ENCODE results near the gene RNF34.

Gene RNF34

DNA sequence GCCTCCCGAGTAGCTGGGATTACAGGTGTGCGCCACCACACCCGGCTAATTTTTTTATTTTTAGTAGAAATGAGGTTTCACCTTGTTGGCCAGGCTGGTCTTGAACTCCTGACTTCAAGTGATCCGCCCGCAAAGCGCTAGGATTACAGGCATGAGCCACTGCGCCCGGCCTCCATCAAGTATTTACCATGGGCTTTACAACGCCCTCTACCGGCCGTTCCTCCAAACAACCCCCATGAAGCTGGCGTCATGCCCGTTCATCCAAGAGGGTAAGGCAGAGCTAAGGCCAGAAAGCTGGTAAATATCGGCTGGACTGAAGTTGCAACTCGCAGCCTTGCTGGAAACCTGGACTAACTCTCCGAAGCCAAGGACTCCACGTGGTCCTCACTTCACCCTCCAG, 41.6 kb downstream of the RNF34 start:
- DNase-seq = no peak

DNA sequence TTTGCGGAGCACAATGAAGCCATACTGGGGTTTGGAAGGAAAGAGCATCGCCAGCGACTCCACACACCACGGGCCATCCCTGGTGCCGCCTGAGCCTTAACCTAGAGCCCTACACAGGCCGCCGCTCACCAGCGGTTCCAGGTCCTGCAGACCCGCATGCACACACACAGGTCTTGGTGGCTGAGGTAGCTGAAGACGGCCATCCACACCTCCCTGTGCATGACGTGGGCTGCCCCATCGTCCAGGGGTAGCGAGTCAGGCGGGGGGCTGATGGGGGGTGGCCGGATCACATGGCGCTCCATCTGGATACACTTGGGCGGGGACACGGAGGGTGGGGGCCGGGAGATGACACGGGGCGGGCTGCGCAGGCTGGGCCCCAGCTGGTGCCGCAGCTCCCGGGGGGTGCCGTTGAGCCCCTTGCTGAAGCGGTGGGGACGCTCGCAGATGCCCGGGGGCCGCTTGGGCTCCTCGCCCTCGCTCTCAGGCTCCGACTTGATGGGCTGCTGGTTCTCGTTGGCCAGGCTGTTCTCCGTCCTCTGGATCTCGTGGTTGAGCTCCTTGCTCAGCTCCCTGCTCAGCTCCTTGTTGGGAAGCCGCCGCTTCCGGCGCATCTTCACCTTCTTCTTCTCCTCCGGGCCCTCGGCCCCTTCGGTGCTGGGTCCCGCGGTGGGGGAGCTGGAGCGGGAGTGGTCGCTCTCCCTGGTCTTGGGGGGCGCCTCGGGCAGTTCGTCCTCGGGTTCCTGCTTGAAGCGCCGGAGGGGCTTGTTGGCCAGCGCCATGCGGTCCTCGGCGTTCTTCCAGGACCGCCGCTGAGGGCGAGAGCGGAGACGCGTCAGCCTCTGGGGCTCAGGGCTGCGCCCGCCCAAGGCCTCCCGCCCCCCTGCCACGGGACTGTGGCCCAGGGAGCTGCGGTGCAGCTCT, 42.4 kb downstream of the RNF34 start:
- DNase-seq = no peak

DNA sequence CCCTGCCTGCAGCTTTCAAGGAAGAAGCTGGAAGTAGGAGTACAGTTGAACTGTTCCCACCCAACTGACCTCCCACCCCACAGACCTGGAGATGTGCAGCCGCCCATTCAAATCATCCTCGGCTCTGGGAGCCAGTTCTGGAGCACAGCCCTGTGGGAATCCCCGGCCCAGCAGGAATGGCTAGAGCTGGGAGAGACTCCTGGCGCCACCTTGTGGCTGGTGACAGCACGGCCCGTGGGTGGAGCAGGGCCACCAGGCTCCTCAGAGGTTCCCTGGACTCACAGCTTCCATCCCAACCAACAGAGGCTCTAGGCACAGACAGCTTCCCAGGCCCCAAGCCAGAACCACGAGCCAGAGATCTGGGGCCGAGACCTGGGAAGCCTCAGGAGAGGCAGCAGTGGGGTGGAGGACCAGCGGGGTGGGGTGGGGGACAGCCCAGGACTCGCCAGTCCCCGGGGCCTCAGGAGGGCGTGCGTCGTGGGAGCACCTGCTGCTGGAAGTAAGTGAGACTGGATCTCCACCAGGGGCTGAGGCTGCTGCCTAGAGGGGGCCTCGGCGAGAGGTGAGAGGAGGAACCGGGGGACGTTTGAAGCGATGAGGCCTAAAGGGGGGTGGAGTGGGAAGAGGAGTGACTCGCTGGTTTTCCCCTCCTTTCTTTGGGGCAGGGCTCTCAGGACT, 43.4 kb downstream of the RNF34 start:
- DNase-seq = peak; percentile 14

DNA sequence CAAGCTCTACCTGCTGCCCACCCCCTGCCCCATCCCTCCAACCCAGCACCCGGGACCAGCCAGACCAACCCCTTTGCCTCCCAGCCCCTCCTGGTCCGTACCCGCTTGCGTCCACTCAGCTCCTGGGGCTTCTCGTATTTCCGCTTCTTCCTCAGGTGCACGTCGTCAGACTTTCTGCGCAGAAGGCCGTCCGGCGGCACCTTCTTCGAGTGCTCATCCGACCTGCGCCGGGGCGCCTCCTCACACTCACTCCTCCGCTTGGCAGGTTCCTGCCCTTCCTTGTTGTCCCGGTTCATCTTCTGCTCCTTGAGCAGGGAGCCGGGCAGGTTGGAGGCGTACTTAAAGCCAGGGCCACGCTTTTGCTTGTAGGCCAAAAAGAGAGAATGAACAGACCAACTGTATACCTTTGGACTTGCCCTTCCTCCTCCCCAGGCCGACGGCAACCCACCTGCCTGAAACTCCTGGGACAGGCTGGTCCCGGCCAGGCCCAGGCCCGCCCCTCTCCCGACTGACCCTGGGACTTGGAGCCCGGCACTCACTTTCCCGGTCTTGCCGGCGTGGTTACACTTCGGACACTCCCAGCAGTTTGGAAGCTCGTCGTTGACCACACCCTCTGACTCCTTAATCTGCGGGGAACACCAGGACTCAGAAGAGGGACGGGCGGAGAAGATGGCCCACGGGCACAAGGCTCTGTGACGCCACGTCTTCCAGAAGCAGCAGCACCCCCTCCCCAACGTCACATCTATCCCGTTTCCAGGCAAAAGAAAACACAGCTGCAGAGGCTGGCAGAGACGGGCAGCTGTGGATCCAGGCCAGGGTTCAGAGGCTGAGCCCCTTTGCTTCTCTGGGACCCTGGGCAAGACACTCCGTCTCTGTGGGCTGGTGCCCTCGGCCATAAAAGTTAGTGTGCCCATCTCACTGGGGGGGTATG, 44.3 kb downstream of the RNF34 start:
- no peak for DNase-seq

DNA sequence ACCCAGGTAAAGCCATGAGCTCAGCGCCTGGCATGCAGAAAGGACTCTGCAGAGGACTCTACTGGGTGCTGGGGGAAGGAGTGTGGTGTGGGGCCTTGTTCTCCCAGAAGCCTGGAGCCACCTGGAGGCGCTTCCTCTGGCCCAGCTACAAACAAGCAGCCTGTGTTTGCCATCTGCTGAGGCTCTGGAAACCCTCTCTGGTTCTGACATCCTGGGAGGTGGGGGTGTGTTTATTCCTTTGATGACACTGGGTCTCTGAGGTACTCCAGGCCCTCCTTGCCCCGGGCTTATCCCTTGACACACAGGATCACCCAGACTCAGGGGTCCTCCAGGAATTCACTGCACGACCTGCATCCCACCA, 44.9 kb downstream of the RNF34 start:
- DNase-seq = no peak

DNA sequence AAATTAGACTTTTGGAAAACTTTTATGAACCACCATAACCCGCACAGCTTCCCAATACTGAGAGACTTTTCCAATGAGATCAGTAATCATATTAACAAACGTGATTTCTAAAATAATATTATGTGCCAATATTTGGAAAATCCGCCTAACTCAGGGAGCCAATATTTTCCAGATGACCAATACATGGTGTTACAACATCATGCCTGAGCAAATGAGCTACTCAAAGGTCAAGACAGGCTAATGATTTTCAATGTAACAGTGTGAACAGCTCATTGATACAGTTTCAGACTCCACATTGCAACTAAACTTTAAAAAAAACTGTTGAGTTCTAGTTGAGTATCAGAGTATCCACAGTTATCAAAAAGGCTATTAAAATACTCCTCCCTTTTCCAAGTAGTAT, 46.8 kb downstream of the RNF34 start:
- DNase-seq = no peak

DNA sequence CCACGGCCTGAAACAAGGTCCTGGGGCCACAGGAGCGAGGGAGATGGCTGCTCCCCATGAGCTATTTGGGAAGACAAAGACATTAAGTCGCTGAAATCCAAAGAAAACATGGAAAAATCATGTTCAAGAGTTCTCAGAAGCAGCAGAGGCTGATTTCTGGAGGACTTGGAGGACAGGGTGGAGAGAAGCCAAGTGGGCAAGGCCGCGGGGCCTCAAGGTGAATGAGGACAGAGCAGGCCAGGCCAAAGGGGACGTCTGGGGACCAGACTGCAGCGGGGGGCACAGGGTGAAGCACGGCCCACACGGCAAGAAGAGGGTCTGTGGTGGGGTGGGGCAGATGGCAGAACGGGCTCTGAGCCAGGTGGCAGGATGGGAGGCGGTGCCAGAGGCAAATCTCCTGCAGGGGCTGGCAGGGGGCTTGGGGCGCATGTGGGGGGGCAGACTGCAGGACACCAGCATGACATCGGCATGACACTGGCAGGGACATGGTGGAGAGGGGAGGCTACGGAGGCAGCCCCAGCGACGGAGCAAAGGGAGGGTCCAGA, 48.9 kb downstream of the RNF34 start:
- DNase-seq = no peak

DNA sequence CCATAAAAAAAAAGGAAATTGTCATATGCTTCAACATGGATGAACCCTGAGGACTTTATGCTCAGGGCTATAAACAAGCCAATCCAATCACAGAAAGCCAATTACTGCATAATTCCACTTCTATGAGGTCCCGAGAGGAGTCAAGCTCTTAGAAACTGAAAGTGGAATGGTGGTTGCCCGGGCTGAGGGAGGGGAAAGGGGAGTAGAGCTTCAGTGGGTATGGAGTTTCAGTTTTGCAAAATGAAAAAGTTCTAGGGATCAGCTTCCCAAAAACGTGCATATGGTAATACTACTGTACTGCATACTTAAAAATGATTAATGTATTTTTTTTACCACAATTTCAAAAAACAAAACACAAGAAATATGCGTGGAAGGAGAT, 52.0 kb downstream of the RNF34 start:
- DNase-seq = no peak

DNA sequence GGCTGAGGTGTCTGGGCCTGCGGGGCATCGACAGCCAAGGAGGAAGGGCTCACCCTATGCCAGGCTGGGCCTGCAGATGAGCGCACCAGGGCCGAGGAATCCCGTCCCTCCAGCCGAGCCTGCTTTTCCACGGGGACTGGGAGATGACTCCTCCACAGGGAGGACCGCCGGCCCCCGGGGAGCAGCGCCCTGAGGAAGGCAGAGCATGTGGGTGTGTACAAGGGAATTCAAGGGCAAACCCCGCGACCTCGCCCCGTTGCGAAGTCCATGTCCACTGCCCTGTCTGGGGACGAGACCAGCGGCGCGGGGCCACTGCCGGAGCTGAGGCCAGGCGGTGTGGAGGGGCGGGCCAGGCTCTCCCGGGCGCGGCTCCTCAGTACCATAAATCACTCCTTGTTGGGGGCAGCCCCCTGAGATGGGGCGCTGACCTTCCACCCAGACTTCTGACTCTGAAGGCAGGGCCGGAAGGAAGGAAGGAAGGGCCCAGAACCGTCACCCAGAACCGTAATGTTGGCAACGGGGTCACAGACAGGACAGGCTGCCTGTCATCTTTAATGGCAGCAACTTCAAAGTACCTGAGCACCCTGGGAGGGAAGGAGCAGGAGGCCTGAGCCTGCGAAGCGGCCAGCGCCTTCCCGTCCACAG, 52.5 kb downstream of the RNF34 start:
- DNase-seq = no peak

DNA sequence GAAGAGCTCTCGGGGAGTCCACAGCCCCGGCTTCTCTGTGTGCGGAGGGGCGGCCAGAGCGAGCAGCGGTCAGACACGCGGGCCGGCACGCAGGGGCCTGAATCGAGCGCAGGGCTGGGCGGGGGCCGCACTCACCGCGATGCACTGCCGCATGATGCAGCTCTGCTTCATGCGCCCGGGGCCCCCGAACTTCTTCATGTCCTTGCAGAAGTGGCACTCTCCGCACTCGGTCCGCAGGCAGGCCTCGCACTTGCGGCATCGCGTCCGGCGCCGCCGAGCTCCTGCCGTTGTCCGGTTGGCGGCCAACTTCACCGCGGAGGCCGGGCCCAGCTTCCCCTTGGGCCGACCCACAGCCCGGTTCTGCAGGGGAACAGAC, 53.1 kb downstream of the RNF34 start:
- no peak for DNase-seq

DNA sequence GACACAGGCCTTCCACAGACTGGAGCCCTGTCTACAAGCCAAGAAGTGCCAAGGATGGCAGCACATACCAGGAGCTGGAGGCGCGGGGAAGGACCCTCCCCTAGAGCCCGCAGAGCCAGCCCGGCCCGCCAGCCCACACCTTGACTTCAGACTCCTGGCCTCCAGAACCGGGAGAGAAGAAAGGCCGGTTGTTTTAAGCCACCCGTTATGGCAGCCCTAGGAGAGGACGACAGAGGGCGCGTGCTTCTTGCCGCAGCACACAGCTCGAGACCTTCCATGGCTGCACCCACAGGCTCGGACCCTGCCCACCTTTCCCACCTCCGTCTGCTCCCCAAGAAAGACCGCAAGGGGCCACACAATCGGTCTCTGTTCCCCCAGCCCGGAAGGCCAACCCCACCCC, 53.7 kb downstream of the RNF34 start:
- DNase-seq = no peak

DNA sequence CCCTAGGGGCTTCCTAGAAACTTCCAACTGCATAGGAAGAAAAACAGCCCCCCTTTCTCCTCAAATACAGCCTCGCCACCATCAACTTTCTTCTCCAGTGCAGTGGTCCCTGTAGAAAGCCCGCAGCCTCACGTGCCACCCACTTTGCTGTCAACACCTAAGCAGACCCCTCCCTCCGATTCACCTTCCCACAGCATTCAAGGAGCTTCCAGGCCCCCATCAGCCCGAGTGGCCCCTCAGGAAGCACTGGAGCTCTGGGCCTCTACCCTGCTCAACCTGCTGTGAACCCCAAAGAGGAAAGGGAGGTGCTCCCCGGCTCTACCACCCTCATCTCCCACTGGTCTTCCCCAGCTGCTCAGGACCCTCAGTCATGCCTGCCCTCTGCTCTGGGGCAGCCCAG, 55.0 kb downstream of the RNF34 start:
- DNase-seq = no peak

DNA sequence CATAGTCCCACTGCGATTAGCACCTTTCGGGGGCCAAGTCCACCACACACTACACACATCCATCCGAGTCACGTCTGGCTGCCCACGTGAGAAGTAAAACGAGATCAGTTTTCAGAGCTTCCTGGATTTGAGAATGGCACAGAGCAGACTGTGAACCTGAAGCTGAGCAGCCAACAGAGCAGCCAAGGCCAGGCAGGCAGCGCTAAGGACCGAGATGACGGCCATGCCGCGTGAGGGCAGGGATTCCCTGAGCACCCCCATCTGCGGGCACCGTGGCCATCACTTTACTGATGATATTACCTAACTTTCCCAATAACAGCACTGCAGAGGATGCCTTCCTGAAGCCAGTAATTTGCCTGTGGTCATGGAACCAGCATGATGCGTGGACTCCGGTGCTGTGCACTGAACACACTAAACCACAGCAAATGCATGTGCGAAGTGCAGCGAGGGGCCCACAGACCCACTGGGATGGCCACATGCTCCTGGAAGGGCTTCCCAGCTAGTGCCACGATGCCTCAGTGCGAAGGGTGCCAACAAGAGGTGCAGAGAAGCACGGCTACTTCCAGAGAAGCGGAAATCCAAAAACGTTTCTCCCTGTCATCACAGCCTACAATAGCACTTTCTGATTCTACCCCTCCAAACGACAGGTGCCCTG, 56.0 kb downstream of the RNF34 start:
- DNase-seq = no peak

DNA sequence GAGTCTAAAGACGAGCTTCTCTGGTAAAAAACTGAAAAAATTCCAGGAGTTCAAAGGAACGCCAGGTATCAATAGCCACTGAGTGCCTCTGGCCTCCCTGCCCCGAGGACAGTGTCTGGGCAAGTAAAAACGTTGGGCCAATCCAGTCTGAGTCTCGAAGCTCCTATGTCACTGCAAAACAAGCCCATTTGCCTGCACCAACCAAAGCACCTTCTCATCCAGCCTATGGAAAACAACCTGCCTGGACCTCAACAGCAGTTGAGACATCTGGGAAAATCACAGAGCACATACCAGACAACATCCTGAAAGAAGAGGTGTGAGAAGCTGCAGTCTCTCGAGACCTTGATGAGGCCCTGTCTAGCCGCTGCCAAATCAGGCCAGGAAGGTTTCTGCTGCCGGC, 56.6 kb downstream of the RNF34 start:
- DNase-seq = no peak

DNA sequence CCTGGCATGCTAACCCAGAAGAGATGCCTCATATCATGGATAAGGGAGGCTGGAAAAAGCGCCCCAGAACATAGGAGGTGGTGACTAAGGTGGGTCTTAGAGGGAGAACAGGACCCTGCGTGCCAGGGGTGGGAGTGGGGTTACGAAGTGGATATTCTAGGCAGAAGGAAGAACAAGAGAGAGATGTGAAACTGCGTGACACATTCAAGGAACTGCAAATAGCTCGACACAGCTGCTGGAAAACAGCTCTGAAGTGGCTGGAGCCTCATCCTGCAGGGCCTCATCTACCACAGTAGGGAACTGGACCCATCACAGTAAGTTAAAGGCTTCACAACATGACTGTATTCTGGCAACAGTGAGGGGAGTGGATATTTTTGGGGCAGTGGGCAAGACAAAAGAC, 61.1 kb downstream of the RNF34 start:
- DNase-seq = no peak

DNA sequence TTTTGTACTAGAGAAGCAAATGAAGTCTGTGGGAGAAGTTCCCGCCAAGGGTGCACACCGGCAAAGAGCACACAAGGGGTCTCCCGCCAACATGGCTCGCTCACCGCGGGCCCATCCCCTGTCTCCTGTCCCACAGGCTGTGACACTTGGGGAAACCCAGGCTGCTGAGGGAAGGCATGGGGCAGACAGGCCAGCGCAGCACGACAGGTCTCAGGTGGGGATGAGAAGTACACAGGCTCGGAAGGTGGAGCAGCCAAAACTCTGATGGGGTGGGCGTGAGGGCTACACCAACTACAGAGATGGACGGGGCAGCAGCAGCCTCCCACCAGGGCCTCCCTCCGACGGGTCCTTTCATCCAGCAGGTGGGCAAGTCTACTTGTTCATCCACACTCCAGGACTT, 64.4 kb downstream of the RNF34 start:
- no peak for DNase-seq

DNA sequence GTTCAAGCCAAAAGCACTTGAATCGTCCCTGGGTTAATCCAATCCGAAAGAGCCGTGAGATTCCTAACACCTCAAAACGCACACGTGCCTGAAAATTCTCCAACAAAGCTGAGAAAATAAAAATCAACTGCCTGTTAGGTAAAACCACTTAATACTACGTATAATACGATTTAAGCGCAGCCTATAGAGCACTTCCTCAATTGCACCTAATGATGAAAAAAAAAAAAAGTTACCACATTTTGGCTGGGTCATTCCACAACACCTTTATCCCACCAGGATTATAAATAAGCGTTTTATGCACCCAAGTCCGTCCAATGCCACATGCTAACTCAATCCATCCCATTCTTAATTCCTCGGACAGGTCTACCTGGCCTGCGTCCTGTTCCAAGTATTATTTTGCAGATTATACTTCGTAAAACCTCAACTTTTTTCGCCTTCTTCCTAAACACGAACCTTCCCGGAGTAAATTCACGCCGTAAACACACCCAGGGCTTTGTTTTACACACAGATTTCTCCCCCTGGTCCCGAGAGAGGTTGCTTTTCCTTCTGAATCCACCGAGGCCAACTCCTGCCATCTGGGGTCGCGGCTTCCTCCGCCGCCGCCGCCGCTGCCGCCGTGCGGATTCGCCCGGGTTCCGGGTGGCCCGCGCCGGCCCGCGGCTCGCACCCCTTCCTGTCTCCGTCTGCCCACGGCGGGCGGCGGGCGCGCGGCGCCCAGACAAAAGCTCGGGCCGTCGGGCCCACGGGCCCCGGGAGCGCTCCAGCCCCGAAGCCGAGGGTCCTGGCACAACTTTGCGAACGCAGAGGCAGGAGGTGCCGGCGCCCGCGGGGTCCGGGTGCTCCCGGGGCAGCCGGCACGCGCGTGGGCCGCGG, 66.2 kb downstream of the RNF34 start:
- no peak for DNase-seq

DNA sequence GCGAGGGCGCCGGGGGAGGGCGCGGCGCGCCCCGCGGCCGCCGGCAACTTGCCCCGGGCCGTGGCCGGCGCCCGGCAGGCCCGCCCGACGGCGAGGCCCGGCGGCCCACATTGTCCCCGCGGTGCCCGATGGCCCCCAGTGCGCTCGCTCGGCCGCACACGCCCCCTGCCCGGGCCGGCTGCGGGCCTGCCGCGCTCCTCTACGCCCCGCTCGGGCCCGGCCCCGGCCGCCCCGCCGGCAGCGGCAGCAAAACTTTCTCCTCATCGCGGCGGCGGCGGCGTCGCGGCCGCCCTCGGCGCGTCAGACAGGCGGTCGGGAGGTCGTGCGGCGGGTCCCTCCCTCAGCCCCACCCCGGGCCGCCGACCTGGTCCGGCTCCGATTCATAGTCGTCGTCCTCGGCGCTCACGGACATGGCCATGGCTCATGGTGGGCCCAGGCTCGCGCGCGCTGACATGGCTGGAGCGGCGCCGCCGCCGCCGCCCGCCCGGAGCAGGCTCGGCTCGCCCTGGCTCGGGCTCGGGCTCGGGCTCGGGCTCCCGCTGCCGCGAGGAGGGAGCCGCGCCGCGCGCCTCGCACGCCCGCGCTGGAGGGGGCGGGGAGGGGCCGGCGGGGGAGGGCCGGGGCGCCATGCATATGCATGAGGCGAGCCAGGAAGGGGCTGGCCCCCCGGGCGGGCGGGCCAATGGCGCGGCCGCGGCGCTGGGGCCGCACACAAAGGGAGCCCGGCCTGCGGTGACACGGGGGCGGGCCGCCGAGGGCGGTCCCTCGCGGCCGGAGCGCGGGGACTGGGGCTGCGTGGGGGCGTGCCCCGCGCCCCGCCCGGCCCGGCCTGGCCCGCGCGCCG, 67.1 kb downstream of the RNF34 start:
- peak; percentile 69 for DNase-seq

DNA sequence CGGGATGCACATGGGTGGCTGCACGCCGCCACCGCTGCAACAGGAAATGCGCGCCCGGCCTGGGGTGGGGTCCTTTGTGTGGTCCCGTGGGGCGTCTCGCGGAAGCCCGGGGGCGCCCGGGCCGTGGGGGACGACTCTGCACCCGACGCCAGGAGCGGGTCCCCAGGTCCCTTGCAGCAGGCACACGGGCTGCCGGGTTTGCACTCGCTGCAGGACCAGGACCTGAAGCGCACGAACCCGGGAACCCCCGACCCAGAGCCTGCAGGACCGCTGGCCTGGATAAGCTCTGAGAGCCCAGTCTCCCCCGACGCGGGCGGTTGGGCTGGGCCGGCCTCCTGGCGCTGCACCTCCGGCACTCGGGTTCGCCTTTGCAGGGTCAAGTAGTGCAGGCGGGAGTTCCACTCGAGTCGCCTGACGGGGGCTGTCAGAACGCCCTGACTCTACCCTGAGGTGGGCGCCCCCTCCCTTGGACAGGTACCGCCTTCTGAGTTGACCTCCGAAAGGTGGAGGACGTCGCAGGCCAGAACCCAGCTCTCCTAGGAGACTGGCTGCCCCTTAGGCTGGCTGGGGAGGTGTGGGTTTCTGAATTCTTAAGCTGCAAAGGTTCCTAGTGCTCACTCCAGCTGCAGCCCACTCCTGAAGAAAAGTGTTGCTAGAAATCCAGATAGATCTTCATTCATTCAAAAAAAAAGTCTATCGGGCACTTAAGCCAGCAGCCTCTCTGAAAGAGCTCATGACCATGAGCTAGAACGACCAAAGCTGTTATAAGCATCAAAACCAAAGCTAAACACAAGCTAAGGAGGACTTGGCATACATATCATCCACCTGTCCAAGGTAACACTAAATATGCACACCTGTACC, 68.0 kb downstream of the RNF34 start:
- DNase-seq = no peak
